Stimulated activated CD4-positive, alpha-beta T cell treated with anti-CD3 and anti-CD28 coated beads, Interleukin-15, amount 100 ng/mL, for 24 hours (primary cell): ENCODE measurements around the gene SOX2.
"Not testable (repeated sequence)": the region's sequence is repeated elsewhere in the genome, so short reads cannot be mapped to it uniquely, and the experiment has no call there.

ENCODE experiments used
- DNase-seq: peaks from one replicate; pipeline ENCODE4 v3.0.0-alpha.2; 2020

The SOX2 gene

DNA sequence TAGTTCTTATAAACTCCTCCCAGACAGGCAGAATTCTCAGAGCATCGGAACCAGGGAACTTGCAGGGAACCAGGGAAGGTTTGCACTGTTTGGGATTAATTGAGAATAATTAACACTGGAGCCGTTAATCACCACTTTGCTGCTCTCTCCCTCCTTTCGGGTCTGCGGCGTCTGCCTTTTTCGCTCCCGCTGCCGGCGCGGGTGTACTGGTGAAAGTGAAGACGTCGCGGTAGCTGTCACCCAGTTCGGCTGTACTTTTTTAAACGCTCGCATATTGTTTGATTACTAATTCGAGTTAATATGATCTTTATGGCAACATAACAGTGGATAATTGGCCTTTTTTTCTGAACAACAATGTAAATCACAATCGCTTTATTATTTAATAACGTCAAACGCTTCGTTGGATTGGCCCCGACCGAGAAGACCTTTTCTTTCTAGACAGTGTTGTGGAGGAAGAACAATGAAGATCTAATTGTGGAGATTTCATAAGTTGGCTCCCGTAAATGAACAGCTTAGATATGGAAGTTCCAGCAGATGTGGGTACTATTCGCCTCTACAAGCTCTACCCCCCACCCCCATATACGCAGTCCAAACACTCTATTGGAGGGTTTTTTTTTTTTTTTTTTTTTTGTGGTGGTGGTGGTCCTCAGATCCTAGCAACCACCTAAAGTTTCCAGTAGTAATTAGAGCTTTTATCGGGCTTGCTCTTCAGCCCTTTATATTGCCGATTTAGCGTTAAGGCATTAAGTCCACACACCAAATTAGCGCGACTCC lies 12.7 kb downstream of the SOX2 start:
- DNase-seq = no peak

DNA sequence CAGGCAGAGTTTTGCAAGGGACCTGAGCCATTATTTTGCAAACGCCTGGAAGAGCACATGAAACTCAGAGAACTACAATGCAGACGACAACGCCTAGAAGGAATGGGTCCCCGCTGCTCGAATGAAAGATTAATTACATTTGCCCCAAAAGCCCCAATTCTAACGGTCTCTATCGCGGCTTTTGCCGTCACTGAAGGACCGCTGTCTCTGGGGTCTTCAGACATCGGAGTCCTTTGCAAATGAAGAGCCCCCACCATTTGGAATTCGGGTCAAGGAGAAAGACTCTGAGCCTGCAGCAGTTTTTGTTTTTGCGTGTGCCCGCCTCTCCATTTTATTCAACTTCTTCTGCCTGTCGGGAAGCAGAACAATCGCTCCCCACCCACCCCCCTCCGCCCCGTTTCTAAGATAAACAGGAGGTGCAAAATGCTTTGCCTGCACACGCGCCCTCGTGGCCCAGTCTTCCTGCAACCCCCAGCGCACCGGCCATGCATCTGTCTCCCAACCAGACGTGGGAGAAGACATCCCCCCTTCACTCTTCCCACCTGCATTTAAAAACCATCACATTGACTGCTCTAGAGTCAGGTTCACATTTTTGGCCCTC lies 13.5 kb downstream of the SOX2 start:
- DNase-seq = no peak

DNA sequence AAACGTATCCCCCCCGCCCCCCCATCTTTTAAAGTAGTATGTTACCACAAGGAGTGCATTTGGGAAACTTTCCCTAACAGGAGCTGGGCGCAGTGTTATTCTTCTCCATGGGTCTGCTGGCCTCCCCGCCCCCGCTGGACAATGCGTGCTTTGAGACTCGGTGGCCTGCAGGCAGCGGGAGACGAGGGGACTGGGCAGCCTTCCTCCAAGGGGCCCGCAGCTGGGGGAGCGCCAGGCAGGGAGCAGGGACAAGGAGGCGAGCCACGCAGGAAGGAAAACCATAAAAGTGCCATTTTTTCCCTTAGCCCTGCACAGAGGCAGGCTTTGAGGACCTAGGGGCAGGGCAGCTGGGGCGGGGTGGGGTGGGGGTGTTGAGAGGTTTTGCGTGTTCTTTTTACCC lies 14.1 kb downstream of the SOX2 start:
- DNase-seq = no peak

DNA sequence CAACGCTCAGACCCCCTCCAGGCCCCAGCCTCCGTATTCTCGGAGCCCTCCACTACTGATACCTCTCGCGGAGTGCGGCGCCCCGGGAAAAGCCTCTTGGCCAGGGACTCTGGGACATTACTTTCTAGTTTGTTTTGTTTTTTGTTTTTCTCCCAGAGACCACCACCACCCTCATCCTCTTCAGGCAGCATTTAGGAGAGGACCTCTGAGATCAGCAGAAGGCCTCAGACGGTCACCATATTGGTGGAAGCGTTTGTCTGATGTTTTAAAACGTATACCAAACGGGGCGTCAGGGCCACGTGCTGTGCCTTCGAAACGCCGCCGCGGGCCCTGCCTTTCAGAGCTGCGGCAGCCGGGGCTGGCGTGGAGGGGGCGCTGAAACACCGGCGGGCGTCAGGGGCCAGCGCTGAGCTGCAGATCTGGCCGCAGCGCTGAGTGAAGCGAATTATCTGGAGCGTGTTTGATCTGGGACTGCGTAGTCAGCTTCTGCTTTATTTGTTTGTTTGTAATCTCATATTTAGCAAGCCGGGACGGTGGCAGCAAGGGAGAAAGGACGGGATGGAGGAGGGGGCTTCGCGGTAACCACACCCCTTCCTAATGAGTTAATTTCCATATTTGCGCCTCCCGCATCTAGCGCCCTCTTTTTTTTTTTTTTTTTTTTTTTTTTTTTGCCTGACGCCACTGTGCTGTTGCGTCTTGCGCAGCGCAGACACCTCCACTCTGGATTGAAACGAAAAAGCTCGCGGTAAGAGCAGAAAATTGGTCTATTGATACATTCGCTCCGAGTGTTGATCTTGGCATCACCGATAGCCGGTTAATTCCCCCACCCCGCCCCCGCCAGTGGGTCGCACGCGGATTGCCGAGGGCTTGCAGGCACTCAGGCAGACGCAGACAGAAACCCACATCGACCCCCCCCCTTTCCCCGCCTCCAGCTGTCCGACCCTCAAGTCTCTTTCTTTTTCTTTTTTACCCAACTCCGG lies 14.9 kb downstream of the SOX2 start:
- no peak for DNase-seq

DNA sequence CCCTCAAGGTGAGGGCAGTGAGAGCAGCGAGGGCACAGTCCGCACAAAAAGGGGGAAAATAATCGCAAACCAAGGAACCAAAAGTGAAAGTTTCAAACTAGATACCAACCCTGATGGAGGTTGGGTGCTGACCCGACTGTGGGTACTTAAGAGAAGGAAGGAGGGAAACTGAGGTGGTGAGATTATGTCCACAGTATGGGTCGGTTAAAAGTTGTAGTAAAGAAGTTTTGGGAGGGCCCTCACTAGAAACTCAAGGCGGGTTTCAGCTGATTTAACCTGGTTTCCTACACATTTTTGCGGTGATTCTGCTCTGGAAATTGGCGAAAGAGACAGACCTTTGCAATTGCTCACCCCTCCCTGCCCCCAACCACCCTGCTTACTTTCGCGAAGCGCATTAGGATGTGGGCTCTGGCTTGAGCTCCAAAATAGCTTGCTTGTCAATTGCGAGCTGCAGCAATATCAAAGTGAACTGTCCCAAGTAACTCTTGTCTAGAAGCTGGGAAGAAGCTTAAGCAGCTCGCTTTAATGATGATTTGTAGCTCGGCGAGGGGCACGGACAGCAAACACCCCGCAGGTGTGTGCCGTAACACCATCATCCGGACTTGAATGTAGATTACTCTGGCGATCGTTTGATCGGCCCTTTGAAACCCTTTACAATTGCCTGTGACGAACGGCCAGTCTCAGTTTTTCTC lies 15.8 kb downstream of the SOX2 start:
- no peak for DNase-seq

DNA sequence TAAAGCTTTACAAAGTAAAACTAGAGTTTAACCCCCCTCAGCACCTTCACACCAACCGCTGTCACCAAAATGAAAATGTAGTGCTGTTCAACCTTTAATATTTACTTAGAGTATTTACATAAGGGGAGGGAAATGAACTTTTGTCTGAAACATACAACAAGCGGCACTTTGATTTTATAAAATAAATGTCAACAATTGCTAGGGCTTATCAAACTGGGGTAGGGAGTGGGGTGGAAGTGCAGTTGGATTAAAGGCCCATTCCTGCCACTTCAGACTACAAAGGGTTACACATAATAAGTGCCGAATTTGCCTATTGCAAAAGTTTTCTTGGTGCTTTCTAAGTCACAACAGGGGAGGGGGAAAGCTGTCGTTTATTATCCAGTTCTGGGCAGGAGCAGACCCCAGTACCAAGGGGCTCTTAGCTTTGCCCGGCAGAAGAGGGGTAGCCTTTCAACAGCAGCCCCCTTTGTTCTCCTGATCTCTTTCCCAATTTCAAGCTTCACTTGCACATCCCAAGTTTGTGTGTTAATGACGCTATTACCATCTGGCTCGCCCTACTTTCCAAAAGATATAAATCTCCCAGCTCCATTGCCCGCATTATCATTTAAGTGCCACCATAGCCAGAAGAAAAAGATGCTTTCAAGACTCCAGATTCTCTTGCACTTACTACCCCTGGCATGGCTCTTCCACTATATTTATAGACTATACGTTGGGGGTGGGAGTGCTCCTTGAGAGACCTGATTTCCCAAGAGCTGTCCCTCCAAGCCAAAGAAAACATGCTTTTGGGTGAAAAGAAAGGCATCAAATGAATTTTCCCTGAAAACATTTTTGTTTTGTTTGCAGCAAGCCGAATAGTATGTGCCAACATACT lies 17.0 kb downstream of the SOX2 start:
- DNase-seq = no peak

DNA sequence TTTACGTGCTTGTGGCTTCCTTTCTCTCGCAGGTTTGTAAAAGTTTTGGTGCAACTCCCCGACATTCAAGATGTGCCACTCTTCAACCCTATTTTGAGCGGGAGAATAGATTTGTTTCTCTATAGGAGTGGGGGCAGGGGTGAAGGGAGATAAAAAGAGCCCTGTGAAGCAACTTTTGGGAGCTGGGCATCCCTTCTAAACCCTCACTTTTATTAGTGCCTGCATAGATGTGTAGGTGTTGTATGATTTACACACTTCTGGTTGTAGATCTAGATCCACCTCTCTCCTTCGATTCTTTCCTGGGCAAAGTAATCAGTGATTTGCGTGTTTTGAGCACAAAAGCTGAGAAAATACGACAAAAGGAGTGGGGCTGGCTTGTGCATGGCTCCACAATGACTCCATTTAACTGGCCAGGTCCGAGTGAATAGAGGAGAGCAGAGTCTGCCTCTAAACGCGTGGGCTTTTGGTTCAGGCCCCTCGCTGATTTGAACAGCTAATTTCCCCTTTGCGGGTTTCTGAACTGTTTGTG lies 17.7 kb downstream of the SOX2 start:
- no peak for DNase-seq

DNA sequence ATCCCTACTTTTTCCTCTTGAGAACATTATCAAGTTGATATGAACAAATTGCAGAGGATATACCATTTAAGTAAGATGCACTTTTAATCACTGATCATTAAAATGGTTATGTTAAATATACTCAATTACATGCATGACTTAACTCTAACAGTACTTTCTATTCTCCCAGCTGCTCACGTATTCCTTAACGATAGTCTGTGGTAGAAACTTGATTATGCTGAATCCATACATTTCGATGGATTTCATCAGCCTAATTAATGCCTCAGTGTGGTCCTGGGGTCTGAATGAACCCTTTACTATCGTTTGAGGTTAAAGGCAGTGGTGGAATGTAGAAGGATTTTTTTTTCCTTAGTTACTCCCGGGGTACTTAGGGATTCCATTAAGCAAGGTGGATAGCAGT lies 18.6 kb downstream of the SOX2 start:
- no peak for DNase-seq

DNA sequence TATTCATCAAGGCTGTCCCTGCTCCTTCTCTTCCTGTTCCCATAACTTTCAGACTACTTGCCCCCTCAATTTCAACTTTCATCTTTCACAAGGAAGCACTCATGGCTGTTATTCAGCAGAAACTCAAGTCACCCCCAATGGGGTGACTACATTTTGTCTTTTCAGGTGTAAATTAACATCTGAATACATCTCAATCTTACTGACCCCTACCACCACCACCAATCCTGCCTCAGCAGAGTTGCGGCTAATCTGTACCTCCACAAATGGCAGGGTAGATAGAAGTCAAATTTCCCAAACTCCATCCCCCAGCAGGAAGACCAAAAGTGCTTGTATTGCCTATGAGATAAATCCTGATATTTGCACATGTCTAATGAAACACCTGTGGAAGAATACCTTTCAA lies 19.2 kb downstream of the SOX2 start:
- no peak for DNase-seq

DNA sequence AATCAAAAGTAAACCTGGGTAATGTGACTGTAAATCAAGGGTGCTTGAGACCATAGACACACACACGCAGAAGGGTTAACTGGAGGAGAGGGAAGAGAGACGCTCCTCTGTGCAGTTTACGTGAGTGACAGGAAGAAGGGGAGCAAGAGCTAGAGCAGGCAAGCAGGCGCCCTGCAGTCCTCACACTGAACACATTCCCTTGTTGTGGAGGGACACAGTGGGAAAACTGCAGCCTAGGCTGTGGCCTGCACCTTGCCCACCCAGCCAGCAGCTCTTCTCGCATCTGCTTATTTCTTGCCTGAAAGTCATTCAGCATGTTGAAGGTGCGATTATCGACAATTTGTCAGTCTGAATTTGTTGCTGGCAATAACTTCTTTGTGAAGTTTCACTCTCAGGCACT lies 24.2 kb downstream of the SOX2 start:
- DNase-seq = no peak

DNA sequence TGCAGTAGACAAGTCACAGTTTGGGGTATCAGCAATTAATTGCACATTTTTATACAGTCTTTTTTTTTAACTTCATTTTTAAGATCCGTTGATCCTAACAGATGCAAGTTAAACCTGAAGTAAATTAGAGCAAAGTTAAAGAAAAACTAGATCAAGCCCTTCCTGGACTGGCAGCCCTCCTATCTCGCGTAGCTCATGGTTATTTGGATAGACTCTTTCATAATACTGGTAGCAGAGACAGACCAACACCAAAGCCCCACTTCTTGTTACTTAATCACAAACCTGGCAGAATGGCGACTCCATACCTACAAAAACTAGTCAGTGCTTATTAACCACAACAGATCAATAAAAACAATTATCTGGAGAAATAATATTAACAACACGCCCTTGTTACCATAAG lies 26.8 kb downstream of the SOX2 start:
- no peak for DNase-seq

DNA sequence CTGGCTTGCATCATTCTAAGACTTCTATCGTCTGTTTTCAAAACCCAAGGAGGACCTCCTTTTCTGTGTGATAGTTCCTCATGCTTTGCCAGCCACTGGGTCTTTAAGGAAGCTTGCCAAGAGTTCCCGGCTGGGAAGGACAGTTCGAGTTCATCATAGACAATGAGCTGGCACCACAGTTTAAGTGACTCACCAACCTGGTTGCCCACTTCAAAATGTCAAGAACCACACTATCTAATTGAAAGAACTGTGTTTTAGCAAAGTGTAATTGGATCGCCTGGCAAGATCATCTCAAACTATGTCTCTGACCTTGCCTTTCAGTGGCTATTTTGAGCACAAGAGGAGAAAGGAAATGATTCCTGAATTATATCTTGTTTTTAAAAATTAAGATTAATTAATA lies 27.9 kb downstream of the SOX2 start:
- no peak for DNase-seq

DNA sequence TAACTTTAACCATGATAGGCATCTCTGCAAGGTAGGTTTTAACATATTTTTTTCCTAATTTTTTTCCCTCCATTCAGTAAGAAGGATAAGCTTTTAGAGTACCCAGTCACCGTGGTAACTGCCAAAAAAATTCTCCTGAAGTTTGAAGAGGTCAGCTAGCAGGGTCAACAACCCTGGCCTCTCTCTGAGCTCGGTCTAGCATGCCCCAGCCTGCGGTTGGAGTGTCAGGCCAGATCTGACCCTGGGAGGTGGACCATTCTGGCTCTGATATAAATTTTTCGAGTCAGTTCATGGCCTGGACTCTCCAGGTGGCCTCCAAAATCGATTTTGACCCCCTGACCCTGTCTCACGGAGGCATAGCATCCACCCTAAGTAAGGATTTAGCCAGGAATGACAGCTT lies 29.7 kb downstream of the SOX2 start:
- DNase-seq = no peak

DNA sequence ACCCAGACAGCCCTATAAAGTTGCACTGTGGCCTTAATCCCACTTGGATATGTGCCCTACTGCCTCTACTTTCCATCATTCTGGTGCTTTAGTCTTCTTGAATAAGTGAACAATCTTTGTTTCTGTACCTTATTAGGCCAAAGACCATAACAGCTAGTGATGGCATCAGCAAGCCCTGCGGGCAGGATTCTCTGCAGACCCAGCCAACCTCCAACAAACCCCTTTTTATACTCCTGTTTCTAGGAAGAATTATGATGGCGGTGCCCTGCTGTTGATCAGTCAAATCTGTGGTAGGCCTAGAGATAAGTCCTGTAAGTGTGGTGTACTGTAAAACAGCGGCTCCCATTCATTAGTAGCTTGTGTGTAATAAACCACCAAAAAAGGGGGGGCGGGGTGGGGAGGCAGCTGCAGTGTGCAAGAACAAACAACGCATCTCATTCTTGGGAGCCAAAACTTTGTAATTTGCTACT lies 40.5 kb downstream of the SOX2 start:
- DNase-seq = no peak

DNA sequence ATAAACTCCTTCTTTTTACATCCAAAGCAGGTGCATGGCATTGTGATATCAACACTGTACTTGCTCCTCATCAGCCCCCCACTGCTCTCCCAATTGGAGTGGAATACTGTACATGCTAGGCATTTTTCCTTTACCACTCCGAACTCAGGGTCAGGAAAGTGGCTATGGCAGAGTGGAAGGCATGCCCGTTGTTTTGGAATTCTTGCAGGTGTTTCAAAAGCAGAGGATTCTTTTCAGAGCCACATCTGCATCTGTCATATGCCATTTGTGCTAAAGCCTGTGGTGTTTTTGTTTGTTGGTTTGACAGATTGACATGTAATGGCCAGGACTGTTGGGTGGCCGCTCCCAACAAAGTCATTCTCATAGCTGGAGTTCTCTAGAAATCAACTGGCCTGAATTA lies 41.7 kb downstream of the SOX2 start:
- no peak for DNase-seq

DNA sequence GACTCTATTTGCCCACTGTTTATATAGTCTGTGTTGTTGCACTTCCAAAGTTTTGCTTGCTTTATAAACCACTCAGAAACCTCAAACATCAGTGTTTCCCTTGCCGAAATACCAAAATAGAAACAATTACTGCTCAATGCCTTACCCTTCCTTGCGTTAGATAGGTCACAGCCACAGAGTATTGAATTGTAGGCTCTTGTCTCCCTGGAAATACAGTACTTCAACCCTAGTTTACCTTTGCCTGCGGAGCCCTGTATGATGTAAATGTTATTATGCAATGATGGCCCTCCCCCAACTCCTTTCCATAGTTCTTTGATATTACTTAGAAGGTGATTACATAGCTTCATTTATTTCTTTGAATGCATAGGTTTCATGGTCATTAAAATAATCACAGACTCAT lies 44.2 kb downstream of the SOX2 start:
- no peak for DNase-seq

DNA sequence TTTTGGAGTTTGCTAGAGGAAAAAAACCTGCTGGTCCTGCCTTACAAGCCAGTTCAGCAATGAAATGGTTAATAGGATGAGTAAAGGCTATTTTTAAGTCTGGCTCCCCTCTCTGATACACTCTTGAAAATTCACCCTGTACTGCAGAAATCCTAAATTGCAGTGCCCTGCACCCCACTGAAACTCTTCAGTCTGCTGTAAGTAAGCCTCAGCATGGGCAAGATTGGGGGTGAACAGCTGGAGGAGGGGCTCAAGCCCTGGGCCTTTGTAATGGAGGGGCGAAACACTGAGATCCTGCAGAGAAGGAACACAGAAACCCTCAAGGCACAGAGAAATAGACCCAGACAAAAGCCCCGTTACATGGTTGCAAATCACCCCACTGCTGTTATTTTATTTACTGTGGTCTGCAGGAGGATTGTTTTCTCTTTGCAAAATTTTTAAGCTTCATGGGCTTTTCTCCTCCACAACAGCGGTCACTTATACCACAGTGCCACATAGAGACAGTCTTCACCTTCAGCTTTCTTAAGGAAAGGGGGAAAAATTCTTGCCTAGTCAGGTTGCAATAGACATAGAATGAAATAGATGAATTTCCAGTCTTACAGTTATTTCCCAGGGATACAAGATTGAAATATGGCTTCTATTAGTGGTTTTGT lies 45.0 kb downstream of the SOX2 start:
- DNase-seq = no peak

DNA sequence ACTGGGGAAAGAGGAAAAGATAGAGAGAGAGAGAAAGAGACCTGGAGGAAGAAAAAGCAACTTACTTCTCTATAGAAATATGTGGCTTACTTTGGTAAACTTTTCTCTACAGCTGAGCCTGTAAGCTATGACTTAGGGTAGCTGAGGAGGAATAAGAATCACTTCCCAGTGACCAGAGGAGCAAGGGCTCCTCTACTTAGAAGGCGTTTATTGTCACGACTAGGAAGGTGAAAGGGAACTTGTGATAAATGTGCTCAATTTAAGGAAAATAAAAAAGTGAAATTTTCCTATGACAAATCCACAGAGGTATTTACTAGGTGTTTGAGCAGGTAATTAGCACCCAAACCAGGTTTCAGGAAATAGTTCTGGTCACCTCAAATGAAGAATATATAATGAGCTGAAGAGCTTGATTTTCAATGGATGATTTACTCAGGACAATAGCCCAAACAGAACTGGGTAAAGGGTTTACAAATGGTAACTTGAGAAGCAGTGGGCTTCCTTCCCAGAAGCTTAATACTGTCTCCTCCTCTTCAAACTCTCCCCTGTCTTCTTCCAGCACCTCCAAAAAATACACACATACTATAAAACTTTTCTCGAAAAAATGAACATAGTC lies 46.1 kb downstream of the SOX2 start:
- no peak for DNase-seq

DNA sequence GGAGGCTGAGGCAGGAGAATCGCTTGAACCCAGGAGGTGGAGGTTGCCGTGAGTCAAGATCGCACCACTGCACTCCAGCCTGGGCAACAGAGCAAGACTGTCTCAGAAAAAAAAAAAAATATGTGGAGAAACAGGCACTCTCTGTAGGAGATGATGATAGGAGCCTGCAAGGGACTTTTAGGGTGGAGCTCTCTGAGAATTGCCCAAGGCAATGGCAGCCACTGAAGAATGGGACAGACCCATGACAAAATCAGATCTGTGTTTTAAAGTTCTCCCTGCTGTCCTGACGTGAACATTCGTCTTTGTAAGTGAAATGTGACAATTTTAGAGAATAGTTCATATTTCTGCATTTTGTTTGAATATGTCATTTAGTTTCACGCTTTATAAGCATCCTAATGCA lies 50.2 kb downstream of the SOX2 start:
- no peak for DNase-seq

DNA sequence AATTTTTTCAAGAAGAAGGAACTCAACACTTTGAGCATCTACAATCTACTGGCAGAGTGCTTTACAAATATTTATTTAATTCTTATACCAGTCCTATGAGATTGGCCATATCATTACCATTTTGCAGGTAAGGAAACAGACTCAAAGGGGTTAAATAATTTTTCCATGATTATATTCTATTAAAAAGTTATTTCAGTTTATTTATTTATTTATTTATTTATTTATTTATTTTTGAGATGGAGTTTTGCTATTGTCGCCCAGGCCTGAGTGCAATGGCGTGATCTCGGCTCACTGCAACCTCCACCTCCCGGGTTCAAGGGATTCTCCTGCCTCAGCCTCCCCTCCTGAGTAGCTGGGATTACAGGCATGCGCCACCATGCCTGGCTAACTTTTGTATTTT lies 52.3 kb downstream of the SOX2 start:
- not testable (repeated sequence) for DNase-seq
